Measurements from ENCODE around the gene NCDN.

DNA sequence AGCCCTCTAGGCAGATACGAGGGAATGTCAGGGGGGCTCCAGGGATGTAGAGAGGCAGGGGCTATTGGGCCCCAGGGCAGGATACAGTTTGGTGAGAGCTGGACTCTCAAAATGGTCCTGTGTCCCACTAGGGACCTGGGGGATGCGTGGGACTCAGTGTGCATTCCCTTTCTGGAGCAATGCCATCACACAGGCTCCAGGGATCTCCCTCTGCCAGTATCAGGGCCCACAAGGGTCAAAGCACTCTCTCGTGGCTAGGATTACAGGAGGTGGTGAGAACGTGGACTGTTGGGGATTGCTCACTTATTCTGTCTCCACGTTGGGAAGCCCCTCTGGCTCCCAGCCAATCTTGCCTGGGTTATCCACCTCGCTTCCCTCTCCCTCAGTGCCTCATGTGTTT is 26.2 kb upstream of the NCDN start:
- TF ChIP-seq POLR2A (IDR thresholded peaks at IDR 0.05; ENCODE audit: low read depth, low read length) (no peak), TAF1 (IDR thresholded peaks at IDR 0.05; ENCODE audit: low read depth, low read length) (no peak)
